K562 (cell line): ENCODE measurements around the gene PSMD8. TPM values are rescaled to one million over a fixed set of nuclear protein-coding genes. Genes with fewer than 3 reads are reported as not detected.

Source experiments
- AFF4 ChIP-seq: sonication (generic); formaldehyde crosslinking; IDR thresholded peaks from 2 replicates; pipeline ENCODE4 v1.8.0; 2023; ENCODE audit warnings: mild to moderate bottlenecking, missing genetic modification reagents
- ARHGAP35 ChIP-seq: fragments of 450-650 bp; IDR thresholded peaks from 2 replicates; pipeline ENCODE4 v1.6.1; 2018; ENCODE audit not compliant: partially characterized antibody
- ASH1L ChIP-seq: fragments of 450-650 bp; IDR thresholded peaks from 2 replicates; pipeline ENCODE4 v1.6.1; 2018; ENCODE audit warnings: borderline replicate concordance, mild to moderate bottlenecking, low read depth; ENCODE audit not compliant: partially characterized antibody
- ATF7 ChIP-seq: fragments of 450-650 bp; IDR thresholded peaks from 2 replicates; pipeline ENCODE4 v1.7.1; 2014; ENCODE audit warnings: mild to moderate bottlenecking, moderate library complexity
- BCOR ChIP-seq: fragments of 450-650 bp; IDR thresholded peaks from 2 replicates; pipeline ENCODE4 v1.6.1; 2016
- CBX1 ChIP-seq: sonication (generic); IDR thresholded peaks from 2 replicates; pipeline ENCODE4 v1.6.1; 2016; ENCODE audit warnings: antibody characterized with exemption, low read depth, mild to moderate bottlenecking
- ELF2 ChIP-seq: fragments of 250-450 bp; sonication (Bioruptor Pico); IDR thresholded peaks from 2 replicates; pipeline ENCODE4 v1.5.0; 2021; ENCODE audit warnings: mild to moderate bottlenecking
- FOXJ2 ChIP-seq: fragments of 200-800 bp; sonication (Bioruptor generic); IDR thresholded peaks from 2 replicates; pipeline ENCODE4 v1.6.1; 2016; ENCODE audit warnings: missing genetic modification characterization, missing compliant biosample characterization
- FOXK2 ChIP-seq, 2 experiments: fragments of 450-650 bp; IDR thresholded peaks in 1 of 2; conservative IDR thresholded peaks in 1 of 2; 2 replicates each; pipeline ENCODE4 v1.6.1; 2016; ENCODE audit warnings: low read depth in 2 of 2, mild to moderate bottlenecking in 1 of 2
- HDAC1 ChIP-seq, 2 experiments: fragments of 450-650 bp; IDR thresholded peaks; 2 replicates each; pipeline ENCODE4 v1.6.1; 2016 to 2017; ENCODE audit warnings: inconsistent platforms in 1 of 2, mild to moderate bottlenecking in 1 of 2, moderate library complexity in 1 of 2
- HMG20A ChIP-seq: fragments of 450-650 bp; formaldehyde crosslinking; conservative IDR thresholded peaks from 2 replicates; pipeline ENCODE4 v1.4.0; 2020; ENCODE audit warnings: mild to moderate bottlenecking, mixed read lengths
- IRF2 ChIP-seq: sonication (generic); formaldehyde crosslinking; IDR thresholded peaks from 2 replicates; pipeline ENCODE4 v1.8.1; 2022; ENCODE audit warnings: mild to moderate bottlenecking, missing genetic modification reagents
- L3MBTL2 ChIP-seq: fragments of 450-650 bp; IDR thresholded peaks from 2 replicates; pipeline ENCODE4 v1.6.1; 2016; ENCODE audit warnings: mild to moderate bottlenecking, moderate library complexity
- MTA3 ChIP-seq: fragments of 450-650 bp; formaldehyde crosslinking; IDR thresholded peaks from 2 replicates; pipeline ENCODE4 v1.6.1; 2017; ENCODE audit warnings: mild to moderate bottlenecking, borderline replicate concordance
- PHB2 ChIP-seq: fragments of 450-650 bp; IDR thresholded peaks from 2 replicates; pipeline ENCODE4 v1.6.1; 2017; ENCODE audit warnings: low read depth
- POLR2B ChIP-seq: fragments of 450-650 bp; IDR thresholded peaks from 2 replicates; pipeline ENCODE4 v1.6.1; 2018; ENCODE audit warnings: low read depth; ENCODE audit not compliant: partially characterized antibody
- RHOXF2B ChIP-seq: fragments of 250-450 bp; sonication (Bioruptor Pico); conservative IDR thresholded peaks from 2 replicates; pipeline ENCODE4 v1.5.1; 2021
- SMAD3 ChIP-seq: fragments of 450-650 bp; formaldehyde crosslinking; conservative IDR thresholded peaks from 2 replicates; pipeline ENCODE4 v1.4.0; 2020; ENCODE audit warnings: mild to moderate bottlenecking
- TRIM28 ChIP-seq: fragments of 450-650 bp; IDR thresholded peaks from 2 replicates; pipeline ENCODE4 v1.6.1; 2017
- ZBTB1 ChIP-seq: sonication (generic); formaldehyde crosslinking; IDR thresholded peaks from 2 replicates; pipeline ENCODE4 v1.8.1; 2023; ENCODE audit warnings: missing genetic modification reagents, low read depth, mild to moderate bottlenecking, borderline replicate concordance
- ZHX1 ChIP-seq: fragments of 150-350 bp; conservative IDR thresholded peaks from 2 replicates; pipeline ENCODE4 v1.6.1; 2014; ENCODE audit warnings: low read length
- polyA plus RNA-seq, 8 experiments: library from polyadenylated mRNA; depleted of rRNA in 4 of 8; stranded (reverse) in 5 of 8; unstranded in 3 of 8; fragments of >200 nt; fragmentation: Nextera tagmentation in 2 of 8; fragmentation: Illumina TruSeq in 1 of 8; extraction: Ambion mirVana in 2 of 8; extraction: Trizol in 1 of 8; gene quantifications; 2 replicates each; pipeline versions ENCODE4 v1.2.1 to v1.2.3, GENCODE V29; 2011 to 2014; ENCODE audit warnings: inconsistent platforms in 1 of 8, missing spikeins in 1 of 8
- total RNA-seq, 7 experiments: library from RNA; depleted of rRNA in 6 of 7; stranded (reverse); fragments of >200 nt in 6 of 7; fragmentation: Illumina TruSeq in 2 of 7; extraction: Trizol in 2 of 7; gene quantifications; 2 replicates each; pipeline versions ENCODE4 v1.2.1 to v1.2.3, GENCODE V29; 2011 to 2021; ENCODE audit warnings: low replicate concordance in 1 of 7
- TF ChIP-seq, protein P1 (sequence below): conservative IDR thresholded peaks from 2 replicates; pipeline ENCODE4 v1.6.1; 2011; ENCODE audit warnings: low read depth, mild to moderate bottlenecking, low read length; ENCODE audit not compliant: control insufficient read depth

PSMD8 gene
- total and polyA plus RNA-seq, 9 of the 15 experiments (the other 6 are each of a cell fraction or from before 2014, with no cell fraction given): 130 to 583 (median 315) TPM

- TF ChIP-seq MTA3 (peak; percentile 87), SMAD3 (CRISPR knock-in tag) (no peak), HDAC1 (IDR thresholded peaks at IDR 0.05) (peak in 1 of 2 experiments; percentile 81; a peak in 2 of 4 replicates), HMG20A (CRISPR knock-in tag) (no peak), AFF4 (CRISPR knock-in tag) (peak; percentile 99), FOXJ2 (tag) (peak; percentile 23; the same call in 1 of the 2 replicates), PHB2 (no peak), RHOXF2B (CRISPR knock-in tag) (peak; percentile 75), FOXK2 (conservative IDR thresholded peaks at IDR 0.05 in 1 of 2, IDR thresholded peaks at IDR 0.05 in 1 of 2; ENCODE audit: low read depth in 2 of 2) (peak; percentile 35 to 76; a peak in 3 of 4 replicates), ARHGAP35 (no peak), ASH1L (peak; percentile 29), ZBTB1 (CRISPR knock-in tag) (peak; percentile 73; the same call in 1 of the 2 replicates), ZHX1 (no peak), IRF2 (no peak), L3MBTL2 (peak; percentile 55), CBX1 (peak; percentile 87; the same call in 1 of the 2 replicates), BCOR (peak; percentile 70), ATF7 (peak; percentile 96), ELF2 (CRISPR knock-in tag) (peak; percentile 67), POLR2B (peak; percentile 96), TRIM28 (no peak)
- TF ChIP-seq, protein P1, sequence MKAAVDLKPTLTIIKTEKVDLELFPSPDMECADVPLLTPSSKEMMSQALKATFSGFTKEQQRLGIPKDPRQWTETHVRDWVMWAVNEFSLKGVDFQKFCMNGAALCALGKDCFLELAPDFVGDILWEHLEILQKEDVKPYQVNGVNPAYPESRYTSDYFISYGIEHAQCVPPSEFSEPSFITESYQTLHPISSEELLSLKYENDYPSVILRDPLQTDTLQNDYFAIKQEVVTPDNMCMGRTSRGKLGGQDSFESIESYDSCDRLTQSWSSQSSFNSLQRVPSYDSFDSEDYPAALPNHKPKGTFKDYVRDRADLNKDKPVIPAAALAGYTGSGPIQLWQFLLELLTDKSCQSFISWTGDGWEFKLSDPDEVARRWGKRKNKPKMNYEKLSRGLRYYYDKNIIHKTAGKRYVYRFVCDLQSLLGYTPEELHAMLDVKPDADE: peak; percentile 65; the same call in 1 of the 2 replicates
Observed at GRCh38 chr19:38374332-38375097, at the start of gene PSMD8 (continued).
